Esophagus squamous epithelium (tissue), 5 donors: ENCODE data around the gene SYTL3. TPM values are rescaled to one million over a fixed set of nuclear protein-coding genes. Genes with fewer than 3 reads are reported as not detected.

ENCODE experiments used
- DNase-seq: peaks from one replicate; lab custom pipeline; 2025; lab: John Stamatoyannopoulos, UW
- H3K27ac ChIP-seq, 4 donors: fragments of 200-600 bp; sonication (generic); one replicate each; pipeline ENCODE4 v1.5.1; 2016 to 2019; ENCODE audit warnings: mild to moderate bottlenecking in 1 of 4
- H3K27me3 ChIP-seq, 4 donors: fragments of 200-600 bp; sonication (generic); 1 replicate in 3 of 4; 2 replicates in 1 of 4; pipeline versions ENCODE4 v1.5.1 to v1.6.0; 2017 to 2021; ENCODE audit warnings: antibody characterized with exemption in 1 of 4
- H3K36me3 ChIP-seq, 3 donors: fragments of 200-600 bp; sonication (generic); one replicate each; pipeline ENCODE4 v1.5.1; 2016 to 2019
- H3K4me1 ChIP-seq, 3 donors: fragments of 200-600 bp; sonication (generic); one replicate each; pipeline ENCODE4 v1.5.1; 2017 to 2019
- H3K4me3 ChIP-seq, 4 donors: fragments of 200-600 bp; sonication (generic); 1 replicate in 3 of 4; 2 replicates in 1 of 4; pipeline ENCODE4 v1.5.1; 2016 to 2019; ENCODE audit warnings: mild to moderate bottlenecking in 2 of 4, moderate library complexity in 1 of 4
- H3K9me3 ChIP-seq, 3 donors: fragments of 200-600 bp; sonication (generic); one replicate each; pipeline ENCODE4 v1.5.1; 2016 to 2019
- POLR2A ChIP-seq, 4 donors: fragments of 450-650 bp; IDR thresholded peaks; one replicate each; pipeline ENCODE4 v1.6.1; 2017; ENCODE audit warnings: antibody characterized with exemption in 4 of 4, mild to moderate bottlenecking in 4 of 4, moderate library complexity in 3 of 4
- WGBS, 2 donors: methylation state at CpG; one replicate each; pipeline ENCODE4 v1.1.5; 2018; 5-methylcytosine and 5-hydroxymethylcytosine counted together
- intact Hi-C: fragments of 100-400 bp; cut with DNase I; formaldehyde crosslinking; loops from one replicate; pipeline ENCODE4 v1.15.0; 2022
- total RNA-seq, 4 donors: library from RNA; depleted of rRNA; stranded (reverse); fragments of >200 nt; gene quantifications; one replicate each; pipeline ENCODE4 v1.1.0, GENCODE V29; 2016
- TF ChIP-seq, protein P1 (sequence below), 6 experiments: fragments of 450-650 bp in 4 of 6; fragments of 200-600 bp in 2 of 6; sonication (generic) in 2 of 6; IDR thresholded peaks; one replicate each; pipeline ENCODE4 v1.5.1; 2016 to 2019; ENCODE audit warnings: antibody characterized with exemption in 6 of 6, mild to moderate bottlenecking in 4 of 6, moderate library complexity in 4 of 6
- donor health status: DM: yes; HTN: yes; CAD: no.

The SYTL3 gene
- total RNA-seq, 4 donors from 2014 or later: 1.6 to 8.0 (median 3.0) TPM

DNA sequence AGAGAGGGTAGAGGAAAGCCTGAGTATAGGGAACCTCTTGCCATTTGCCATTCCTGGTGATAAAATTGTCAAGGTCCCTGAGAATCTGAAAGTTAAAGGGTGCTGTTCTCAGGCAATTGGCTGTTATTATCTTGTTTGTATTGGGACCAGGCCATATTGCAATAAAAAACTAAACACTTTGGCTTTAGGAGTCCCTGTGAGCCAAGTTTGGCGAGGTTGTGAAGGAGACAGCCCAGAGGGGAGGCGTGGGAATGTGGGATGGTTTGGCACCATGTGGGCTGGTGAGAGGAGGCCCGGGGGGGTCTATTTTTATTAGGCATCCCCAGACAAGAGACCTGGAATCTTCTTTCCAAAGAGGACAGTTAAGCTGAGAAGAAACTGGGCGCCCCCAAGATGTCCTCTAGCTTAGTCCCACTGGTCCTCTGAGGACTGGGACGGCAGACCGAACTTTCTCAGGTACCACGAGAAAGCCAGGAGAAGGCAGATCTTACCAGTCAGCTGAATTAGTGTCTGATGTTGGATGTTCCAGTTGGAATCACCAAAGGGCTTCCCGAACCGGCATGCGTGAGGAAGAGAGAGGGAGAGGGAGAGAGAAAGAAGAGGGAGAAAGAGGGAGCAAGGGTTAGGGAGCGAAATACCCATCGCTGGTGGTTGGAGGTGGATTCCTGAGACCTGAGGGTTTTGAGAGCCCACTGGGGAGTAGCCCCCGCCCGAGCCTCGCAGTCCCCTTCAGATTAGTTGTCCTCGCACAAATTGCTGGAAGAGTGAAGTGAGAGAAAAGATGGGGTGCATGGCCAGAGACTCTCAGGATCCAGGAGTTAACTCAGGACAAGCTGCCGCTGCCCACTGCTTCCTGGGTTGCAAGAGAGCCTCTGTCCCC, 29.7 kb upstream of the SYTL3 start:
- 90% methylated on average over 14 to 17 of the region's 17 CpGs for WGBS, 2 donors

DNA sequence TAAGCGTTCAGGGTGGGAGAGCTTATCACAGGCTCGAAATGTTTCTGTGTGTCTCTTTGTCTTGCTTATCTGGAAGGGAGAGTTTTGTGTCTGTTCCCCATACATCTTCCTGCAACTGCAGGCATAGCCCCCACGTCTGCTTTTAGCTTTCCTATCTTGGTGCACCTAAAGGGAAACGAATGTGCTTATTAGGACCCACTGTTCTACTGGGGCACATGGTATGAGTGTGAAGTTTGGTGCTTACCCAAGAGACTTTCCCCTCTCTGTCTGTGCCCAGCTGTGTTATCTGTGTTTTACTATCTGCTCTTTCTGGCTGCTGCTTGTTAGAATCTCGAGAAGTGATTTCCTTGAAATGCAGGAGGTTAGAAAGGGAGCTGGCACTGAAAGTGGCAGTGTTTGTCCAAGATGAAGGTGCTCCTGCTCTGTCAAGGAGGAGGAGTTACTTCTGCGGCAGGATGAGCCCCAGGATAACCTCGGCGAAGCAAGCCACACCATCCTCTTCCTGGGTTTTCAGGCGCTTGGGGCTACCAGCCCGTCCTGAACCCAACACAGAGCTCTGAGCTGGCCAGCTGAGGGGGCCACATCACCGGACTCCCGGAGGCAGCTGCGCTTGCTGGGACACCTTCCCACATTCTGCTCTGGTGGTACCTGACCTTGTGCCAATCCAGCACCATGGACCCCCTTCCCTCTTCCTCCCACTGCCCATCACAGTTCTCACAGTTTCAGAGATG, 28.7 kb upstream of the SYTL3 start:
- Histone ChIP-seq H3K27me3 (no peaks in the 10 kb centered on the region), H3K36me3 (peaks cover 8 to 80% (median 9%) of the 10 kb centered on the region in 3 donors), H3K4me1 (no peaks in the 10 kb centered on the region), H3K9me3 (no peaks in the 10 kb centered on the region), H3K4me3 (no peak overlapping the region), H3K27ac (no peak overlapping the region)
- WGBS, 2 donors: 78 to 88% methylated on average over 4 to 11 of the region's 13 CpGs
- TF ChIP-seq POLR2A (IDR thresholded peaks at IDR 0.05): no peak
- TF ChIP-seq, protein P1, sequence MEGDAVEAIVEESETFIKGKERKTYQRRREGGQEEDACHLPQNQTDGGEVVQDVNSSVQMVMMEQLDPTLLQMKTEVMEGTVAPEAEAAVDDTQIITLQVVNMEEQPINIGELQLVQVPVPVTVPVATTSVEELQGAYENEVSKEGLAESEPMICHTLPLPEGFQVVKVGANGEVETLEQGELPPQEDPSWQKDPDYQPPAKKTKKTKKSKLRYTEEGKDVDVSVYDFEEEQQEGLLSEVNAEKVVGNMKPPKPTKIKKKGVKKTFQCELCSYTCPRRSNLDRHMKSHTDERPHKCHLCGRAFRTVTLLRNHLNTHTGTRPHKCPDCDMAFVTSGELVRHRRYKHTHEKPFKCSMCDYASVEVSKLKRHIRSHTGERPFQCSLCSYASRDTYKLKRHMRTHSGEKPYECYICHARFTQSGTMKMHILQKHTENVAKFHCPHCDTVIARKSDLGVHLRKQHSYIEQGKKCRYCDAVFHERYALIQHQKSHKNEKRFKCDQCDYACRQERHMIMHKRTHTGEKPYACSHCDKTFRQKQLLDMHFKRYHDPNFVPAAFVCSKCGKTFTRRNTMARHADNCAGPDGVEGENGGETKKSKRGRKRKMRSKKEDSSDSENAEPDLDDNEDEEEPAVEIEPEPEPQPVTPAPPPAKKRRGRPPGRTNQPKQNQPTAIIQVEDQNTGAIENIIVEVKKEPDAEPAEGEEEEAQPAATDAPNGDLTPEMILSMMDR (IDR thresholded peaks at IDR 0.05): no peak
- no peak for DNase-seq
- intact Hi-C loops: no loop called here

More for the DNA sequence above, 29.7 kb upstream of the SYTL3 start:
- H3K4me1 ChIP-seq: no peaks in the 10 kb centered on the region
- no peak for DNase-seq
- H3K36me3 ChIP-seq: peaks cover 5 to 78% (median 7%) of the 10 kb centered on the region in 3 donors
- TF ChIP-seq POLR2A (IDR thresholded peaks at IDR 0.05): no peak
- TF ChIP-seq, protein P1 (IDR thresholded peaks at IDR 0.05): no peak
- no peak overlapping the region for H3K4me3 ChIP-seq
- H3K9me3 ChIP-seq: no peaks in the 10 kb centered on the region
- H3K27ac ChIP-seq: no peak overlapping the region
- intact Hi-C loops: no loop called here
- H3K27me3 ChIP-seq: no peaks in the 10 kb centered on the region

DNA sequence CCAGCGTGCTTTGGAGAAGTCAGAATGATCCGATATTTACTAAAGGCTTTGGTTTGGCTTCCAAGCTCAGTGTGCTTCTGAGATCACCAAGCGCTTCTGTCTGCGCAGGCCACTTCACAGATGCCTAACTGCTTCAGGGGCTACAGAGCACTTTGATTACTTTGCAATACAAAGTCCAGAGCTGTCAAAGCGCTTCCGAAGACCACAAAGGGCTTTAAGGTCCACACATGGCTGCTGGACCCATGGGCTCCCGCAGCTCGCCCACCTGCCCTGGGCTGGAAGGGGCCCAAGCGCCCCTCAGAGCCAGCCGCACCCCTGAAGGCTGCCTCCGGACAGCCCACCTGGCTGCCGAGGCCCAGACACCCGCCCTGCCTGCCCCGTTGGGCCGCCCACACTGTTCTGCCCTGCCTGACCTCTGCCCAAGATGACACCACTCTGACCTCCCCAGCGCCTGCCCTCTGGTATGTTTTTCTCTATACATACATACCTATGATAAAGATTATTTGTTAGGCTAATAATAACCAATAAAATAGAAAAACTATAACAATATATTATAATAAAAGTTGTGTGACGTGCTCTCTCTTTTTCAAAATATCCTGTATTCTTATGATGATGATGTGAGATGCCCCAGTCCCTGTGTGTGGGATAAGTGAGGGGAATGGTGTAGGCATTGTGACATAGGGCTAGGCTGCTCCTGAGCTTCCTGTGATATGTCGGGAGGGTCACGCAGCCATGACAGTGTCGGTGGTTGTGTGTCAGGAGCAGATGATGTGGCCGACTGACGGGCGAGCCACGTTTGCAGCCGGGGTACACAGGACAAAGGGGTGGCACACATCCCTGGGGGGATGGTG, 27.9 kb upstream of the SYTL3 start:
- Histone ChIP-seq H3K4me3 (no peak overlapping the region), H3K36me3 (peaks cover 9 to 86% (median 10%) of the 10 kb centered on the region in 3 donors), H3K27me3 (no peaks in the 10 kb centered on the region), H3K4me1 (no peaks in the 10 kb centered on the region), H3K9me3 (no peaks in the 10 kb centered on the region), H3K27ac (no peak overlapping the region)
- TF ChIP-seq POLR2A (IDR thresholded peaks at IDR 0.05): no peak
- TF ChIP-seq, protein P1 (IDR thresholded peaks at IDR 0.05): no peak
- no peak for DNase-seq
- intact Hi-C loops: no loop called here
- 87 to 88% methylated on average over 14 to 19 of the region's 25 CpGs for WGBS, 2 donors

DNA sequence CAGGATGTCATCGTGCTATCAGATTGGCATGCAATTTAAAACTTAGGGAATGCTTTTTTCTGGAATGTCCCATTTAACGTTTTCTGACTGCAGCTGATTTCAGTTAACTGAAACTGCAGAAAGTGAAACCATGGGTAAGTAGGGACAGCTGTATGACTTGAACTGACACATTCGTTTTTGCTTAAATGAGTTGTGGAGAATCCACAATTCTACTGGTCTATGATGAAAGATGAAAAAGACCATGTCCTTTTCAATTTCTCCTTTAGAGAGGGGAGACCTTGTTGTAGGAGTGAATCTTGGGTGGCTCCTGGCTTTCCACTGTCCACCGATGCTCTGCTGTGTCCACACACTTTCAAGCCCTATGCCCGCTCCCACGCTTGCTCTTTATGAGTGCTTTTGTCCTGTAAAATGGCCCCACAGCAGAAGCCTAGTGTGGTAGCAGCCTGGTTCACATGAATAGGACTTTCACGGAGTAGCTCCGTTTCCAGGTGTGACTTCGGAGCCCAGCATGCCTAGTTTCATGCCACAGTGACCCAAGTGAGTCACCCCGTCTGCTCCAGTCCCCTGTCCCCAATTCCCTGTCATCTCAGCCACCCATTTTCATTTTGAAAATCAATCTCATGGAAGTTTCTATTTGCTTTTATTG, 27.2 kb upstream of the SYTL3 start:
- DNase-seq: no peak
- Histone ChIP-seq H3K9me3 (no peaks in the 10 kb centered on the region), H3K27me3 (no peaks in the 10 kb centered on the region), H3K4me3 (no peak overlapping the region), H3K4me1 (no peaks in the 10 kb centered on the region), H3K36me3 (peaks cover 9 to 91% (median 10%) of the 10 kb centered on the region in 3 donors), H3K27ac (no peak overlapping the region)
- WGBS, 2 donors: 76 to 84% methylated on average over 9 to 10 of the region's 10 CpGs
- TF ChIP-seq POLR2A (IDR thresholded peaks at IDR 0.05): no peak
- TF ChIP-seq, protein P1 (IDR thresholded peaks at IDR 0.05): no peak
- intact Hi-C loops: no loop called here
